Astrocyte of the cerebellum (primary cell): ENCODE data around the gene SQOR.

Experiments used
- DNase-seq: peaks from one replicate; pipeline ENCODE4 v3.0.0-alpha.2; 2011; ENCODE audit warnings: low read depth
- H3K4me3 ChIP-seq: 2 replicates; pipeline ENCODE4 v1.5.1; 2011; ENCODE audit warnings: mild to moderate bottlenecking, low read depth, low read length, moderate library complexity
- in situ Hi-C: cut with HindIII; loops from 2 replicates; pipeline ENCODE4 v1.10.0; 2017; ENCODE audit warnings: low sequenced_read_pairs
- TF ChIP-seq, protein P1 (sequence below): IDR thresholded peaks from 2 replicates; pipeline ENCODE4 v1.5.1; 2012; ENCODE audit warnings: low read length, low read depth, moderate library complexity, mild to moderate bottlenecking; ENCODE audit errors: missing control alignments

The SQOR gene

DNA sequence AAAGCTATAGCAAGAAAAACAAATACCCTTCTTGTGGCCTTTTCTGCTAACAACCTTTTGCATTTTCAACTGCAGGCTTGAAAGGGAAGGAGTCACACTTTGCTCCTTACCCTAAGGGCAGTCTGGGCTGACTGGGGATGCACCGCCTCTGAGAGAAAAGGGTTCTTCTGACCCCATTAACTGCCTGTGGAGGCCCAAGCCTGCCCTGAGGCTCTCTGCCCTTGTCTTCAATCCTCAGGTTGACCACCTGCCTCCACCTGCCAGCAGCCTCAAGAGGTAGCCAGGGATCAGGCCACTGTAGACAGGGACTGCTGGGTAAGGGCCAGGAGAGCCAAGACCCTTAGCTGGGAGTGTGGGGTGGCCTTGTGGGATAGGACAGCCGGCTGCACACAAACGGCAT, 93.8 kb downstream of the SQOR start:
- in situ Hi-C loops, result no loop called here
- H3K4me3 ChIP-seq, result no peak overlapping the region
- TF ChIP-seq, protein P1, sequence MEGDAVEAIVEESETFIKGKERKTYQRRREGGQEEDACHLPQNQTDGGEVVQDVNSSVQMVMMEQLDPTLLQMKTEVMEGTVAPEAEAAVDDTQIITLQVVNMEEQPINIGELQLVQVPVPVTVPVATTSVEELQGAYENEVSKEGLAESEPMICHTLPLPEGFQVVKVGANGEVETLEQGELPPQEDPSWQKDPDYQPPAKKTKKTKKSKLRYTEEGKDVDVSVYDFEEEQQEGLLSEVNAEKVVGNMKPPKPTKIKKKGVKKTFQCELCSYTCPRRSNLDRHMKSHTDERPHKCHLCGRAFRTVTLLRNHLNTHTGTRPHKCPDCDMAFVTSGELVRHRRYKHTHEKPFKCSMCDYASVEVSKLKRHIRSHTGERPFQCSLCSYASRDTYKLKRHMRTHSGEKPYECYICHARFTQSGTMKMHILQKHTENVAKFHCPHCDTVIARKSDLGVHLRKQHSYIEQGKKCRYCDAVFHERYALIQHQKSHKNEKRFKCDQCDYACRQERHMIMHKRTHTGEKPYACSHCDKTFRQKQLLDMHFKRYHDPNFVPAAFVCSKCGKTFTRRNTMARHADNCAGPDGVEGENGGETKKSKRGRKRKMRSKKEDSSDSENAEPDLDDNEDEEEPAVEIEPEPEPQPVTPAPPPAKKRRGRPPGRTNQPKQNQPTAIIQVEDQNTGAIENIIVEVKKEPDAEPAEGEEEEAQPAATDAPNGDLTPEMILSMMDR, result no peak
- no peak for DNase-seq

DNA sequence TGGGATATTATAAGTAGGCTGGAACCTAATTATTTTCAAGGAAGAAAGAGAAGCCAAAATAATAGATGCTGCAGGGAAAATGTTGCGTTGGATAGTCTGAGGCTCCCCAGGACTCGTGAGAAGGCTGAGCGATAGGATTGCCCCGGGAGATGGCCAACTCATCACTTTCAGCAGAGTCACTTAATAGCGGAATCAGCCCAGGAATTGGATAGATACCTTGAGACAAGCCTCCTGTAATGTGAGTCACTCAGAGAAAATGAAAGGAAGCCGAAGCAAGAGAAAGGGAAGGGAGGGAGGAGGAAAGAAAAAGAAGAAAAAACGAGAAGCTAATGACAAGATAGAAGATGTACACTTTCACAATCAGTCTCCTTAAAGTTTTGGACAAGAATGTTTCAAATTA, 94.3 kb downstream of the SQOR start:
- H3K4me3 ChIP-seq, result no peak overlapping the region
- TF ChIP-seq, protein P1, result no peak
- in situ Hi-C loops, result no loop called here
- DNase-seq, result no peak

DNA sequence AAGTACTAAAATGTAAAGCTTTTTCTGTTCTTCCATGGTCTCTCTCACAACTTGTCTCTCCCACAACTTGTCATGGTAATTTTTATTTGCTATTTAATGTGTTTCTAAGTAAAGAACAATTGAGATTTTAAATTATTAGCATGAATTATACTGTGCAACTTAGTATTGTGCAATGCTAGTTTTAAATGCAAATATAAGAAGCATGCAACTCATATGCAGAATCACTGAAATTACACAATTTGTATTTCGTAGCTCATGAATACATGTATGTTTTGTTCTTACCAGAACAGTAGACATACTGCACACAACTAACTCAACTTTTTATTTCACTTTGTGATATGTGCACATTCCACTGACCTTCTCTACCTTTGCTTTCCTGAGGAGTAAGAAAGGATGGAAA, 96.5 kb downstream of the SQOR start:
- DNase-seq, result no peak
- H3K4me3 ChIP-seq, result no peak overlapping the region
- TF ChIP-seq, protein P1, result no peak
- in situ Hi-C loops, result no loop called here

DNA sequence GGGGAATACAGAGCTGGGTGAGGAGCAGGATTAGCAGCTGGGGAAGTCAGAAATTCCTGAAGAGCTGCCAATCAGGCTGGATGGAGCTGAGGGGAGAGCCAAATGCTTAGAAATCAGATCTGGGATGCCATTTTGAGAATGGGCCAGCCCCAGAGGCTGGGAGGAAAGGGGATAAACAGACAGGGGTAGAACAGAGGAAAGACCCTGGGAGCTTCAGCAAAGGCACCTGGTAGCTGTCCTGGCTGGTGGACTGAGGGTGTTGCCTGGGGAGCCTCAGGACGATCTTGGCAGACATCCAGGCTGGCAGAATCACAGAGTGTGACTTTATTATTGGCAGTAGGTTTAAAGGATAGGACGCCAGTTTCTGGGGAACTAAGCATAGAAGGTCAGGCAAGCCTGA, 97.8 kb downstream of the SQOR start:
- no peak overlapping the region for H3K4me3 ChIP-seq
- DNase-seq, result no peak
- TF ChIP-seq, protein P1, result no peak
- in situ Hi-C loops, result no loop called here

DNA sequence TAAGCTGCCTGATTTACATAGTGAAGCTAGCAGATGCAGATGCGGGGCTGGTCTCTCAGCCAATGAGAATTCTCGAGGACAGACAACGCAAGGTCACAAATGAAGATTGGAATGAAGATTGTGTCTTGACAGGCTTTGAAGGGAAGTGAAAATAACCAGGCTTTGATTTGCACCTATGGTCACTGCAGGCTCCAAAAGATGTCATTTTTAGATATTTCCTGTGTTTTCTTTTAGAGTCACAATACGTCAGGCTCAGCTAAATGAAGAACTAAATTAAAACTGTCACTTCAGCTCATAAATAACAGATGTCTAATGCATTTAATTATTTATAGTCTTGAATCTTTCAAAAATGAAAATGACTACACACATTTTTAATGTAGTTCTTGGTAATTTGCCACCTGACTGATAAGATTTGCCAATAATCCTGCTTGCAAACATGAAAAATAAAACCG, 99.5 kb downstream of the SQOR start:
- DNase-seq, result no peak

More for the DNA sequence above, 99.5 kb downstream of the SQOR start:
- TF ChIP-seq, protein P1, result no peak
- H3K4me3 ChIP-seq, result no peak overlapping the region
- in situ Hi-C loops, result no loop called here
